Keratinocyte (primary cell): ENCODE results near the gene DOC2A. TPM values are rescaled to one million over a fixed set of nuclear protein-coding genes. Genes with fewer than 3 reads are reported as not detected.

Experiments used
- DNase-seq: peaks from one replicate; pipeline ENCODE4 v3.0.0-alpha.2; 2011; ENCODE audit warnings: low read depth, missing footprints, low spot score
- FAIRE-seq: peaks from 2 replicates; lab custom pipeline; 2011; peaks lifted over from hg19 to GRCh38; lab: Jason Lieb, UNC
- H2AFZ ChIP-seq: 2 replicates; pipeline ENCODE4 v1.6.0; 2012; ENCODE audit warnings: low read length, control low read depth, inconsistent platforms; ENCODE audit not compliant: control insufficient read depth
- H3K27ac ChIP-seq: 2 replicates; pipeline ENCODE4 v1.5.1; 2011; ENCODE audit warnings: low read length; ENCODE audit not compliant: control insufficient read depth, insufficient read depth
- H3K27me3 ChIP-seq: 3 replicates; pipeline ENCODE4 v1.6.0; 2011; ENCODE audit warnings: low read length; ENCODE audit not compliant: control insufficient read depth, insufficient read depth; ENCODE audit errors: extremely low read depth
- H3K36me3 ChIP-seq, 2 experiments: 2 replicates in 1 of 2; 3 replicates in 1 of 2; pipeline ENCODE4 v1.5.1; 2011; ENCODE audit warnings: low read length in 2 of 2, mild to moderate bottlenecking in 1 of 2; ENCODE audit not compliant: control insufficient read depth in 2 of 2, insufficient read depth in 2 of 2; ENCODE audit errors: extremely low read depth in 1 of 2
- H3K4me1 ChIP-seq: 3 replicates; pipeline ENCODE4 v1.5.1; 2011; ENCODE audit warnings: low read length; ENCODE audit not compliant: control insufficient read depth, insufficient read depth; ENCODE audit errors: extremely low read depth
- H3K4me2 ChIP-seq: 3 replicates; pipeline ENCODE4 v1.6.0; 2011; ENCODE audit warnings: low read depth, low read length; ENCODE audit not compliant: control insufficient read depth, insufficient read depth; ENCODE audit errors: extremely low read depth
- H3K4me3 ChIP-seq, 3 experiments: fragments of 200-600 bp in 1 of 3; sonication (generic) in 1 of 3; 2 replicates in 2 of 3; 3 replicates in 1 of 3; pipeline ENCODE4 v1.5.1; 2011 to 2016; ENCODE audit warnings: low read length in 3 of 3, mild to moderate bottlenecking in 3 of 3, control low read depth in 2 of 3, inconsistent platforms in 1 of 3, low read depth in 1 of 3, mixed read lengths in 1 of 3, mixed run types in 1 of 3, moderate library complexity in 1 of 3; ENCODE audit not compliant: control insufficient read depth in 2 of 3, insufficient read depth in 2 of 3; ENCODE audit errors: extremely low read depth in 1 of 3
- H3K79me2 ChIP-seq: 2 replicates; pipeline ENCODE4 v1.6.0; 2012; ENCODE audit warnings: low read length; ENCODE audit not compliant: control insufficient read depth, insufficient read depth
- H3K9ac ChIP-seq: 3 replicates; pipeline ENCODE4 v1.6.0; 2011; ENCODE audit warnings: low read length; ENCODE audit not compliant: control insufficient read depth, insufficient read depth; ENCODE audit errors: extremely low read depth
- H3K9me1 ChIP-seq: 3 replicates; pipeline ENCODE4 v1.6.0; 2011; ENCODE audit warnings: low read length; ENCODE audit not compliant: control insufficient read depth, insufficient read depth; ENCODE audit errors: extremely low read depth
- H3K9me3 ChIP-seq: 2 replicates; pipeline ENCODE4 v1.5.1; 2012; ENCODE audit warnings: low read depth, low read length; ENCODE audit not compliant: control insufficient read depth
- H4K20me1 ChIP-seq: 3 replicates; pipeline ENCODE4 v1.6.0; 2011; ENCODE audit warnings: low read length; ENCODE audit not compliant: control insufficient read depth, insufficient read depth; ENCODE audit errors: extremely low read depth
- EZH2 ChIP-seq: IDR thresholded peaks from one replicate; pipeline ENCODE4 v1.6.1; 2012; ENCODE audit warnings: inconsistent platforms, mild to moderate bottlenecking, low read length, moderate library complexity
- dilution Hi-C: fragments of 300-500 bp; cut with MboI; formaldehyde crosslinking; loops from one replicate; pipeline ENCODE4 v1.7.0; 2020; ENCODE audit warnings: low sequenced_read_pairs; ENCODE audit not compliant: extremely low pct_ligation_motif_present
- polyA plus RNA-seq, 5 experiments: library from polyadenylated mRNA; depleted of rRNA in 3 of 5; stranded (reverse) in 3 of 5; stranded (forward) in 1 of 5; unstranded in 1 of 5; fragments of >200 nt; gene quantifications; 1 replicate in 1 of 5; 2 replicates in 3 of 5; 3 replicates in 1 of 5; pipeline versions ENCODE4 v1.2.1 to v1.2.3, GENCODE V29; 2011 to 2012; ENCODE audit warnings: missing spikeins in 2 of 5, low read depth in 1 of 5, low replicate concordance in 1 of 5
- TF ChIP-seq, protein P1 (sequence below), 3 experiments: IDR thresholded peaks in 1 of 3; conservative IDR thresholded peaks in 1 of 3; optimal IDR thresholded peaks in 1 of 3; 2 replicates in 2 of 3; 3 replicates in 1 of 3; pipeline versions ENCODE3 to v1.5.1; 2011; ENCODE audit warnings: low read length in 3 of 3, mild to moderate bottlenecking in 3 of 3, moderate library complexity in 2 of 3, control low read depth in 1 of 3, inconsistent platforms in 1 of 3; ENCODE audit not compliant: insufficient read depth in 2 of 3; ENCODE audit errors: extremely low read depth in 1 of 3

The DOC2A gene
- polyA plus RNA-seq, 1 donor (not counting 4 experiments of a cell fraction or from before 2014, with no cell fraction given), result 0.26 TPM

DNA sequence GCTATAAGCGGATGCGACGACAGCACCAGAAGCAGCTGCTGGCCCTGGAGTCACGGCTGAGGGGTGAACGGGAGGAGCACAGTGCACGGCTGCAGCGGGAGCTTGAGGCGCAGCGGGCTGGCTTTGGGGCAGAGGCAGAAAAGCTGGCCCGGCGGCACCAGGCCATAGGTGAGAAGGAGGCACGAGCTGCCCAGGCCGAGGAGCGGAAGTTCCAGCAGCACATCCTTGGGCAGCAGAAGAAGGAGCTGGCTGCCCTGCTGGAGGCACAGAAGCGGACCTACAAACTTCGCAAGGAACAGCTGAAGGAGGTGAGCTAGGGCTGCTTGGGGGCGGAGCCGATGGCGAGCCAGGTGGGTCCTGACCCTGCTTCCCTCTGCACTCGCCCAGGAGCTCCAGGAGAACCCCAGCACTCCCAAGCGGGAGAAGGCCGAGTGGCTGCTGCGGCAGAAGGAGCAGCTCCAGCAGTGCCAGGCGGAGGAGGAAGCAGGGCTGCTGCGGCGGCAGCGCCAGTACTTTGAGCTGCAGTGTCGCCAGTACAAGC is 25.5 kb downstream of the DOC2A start:
- H3K4me1 ChIP-seq, result no peaks in the 10 kb centered on the region
- TF ChIP-seq, protein P1, sequence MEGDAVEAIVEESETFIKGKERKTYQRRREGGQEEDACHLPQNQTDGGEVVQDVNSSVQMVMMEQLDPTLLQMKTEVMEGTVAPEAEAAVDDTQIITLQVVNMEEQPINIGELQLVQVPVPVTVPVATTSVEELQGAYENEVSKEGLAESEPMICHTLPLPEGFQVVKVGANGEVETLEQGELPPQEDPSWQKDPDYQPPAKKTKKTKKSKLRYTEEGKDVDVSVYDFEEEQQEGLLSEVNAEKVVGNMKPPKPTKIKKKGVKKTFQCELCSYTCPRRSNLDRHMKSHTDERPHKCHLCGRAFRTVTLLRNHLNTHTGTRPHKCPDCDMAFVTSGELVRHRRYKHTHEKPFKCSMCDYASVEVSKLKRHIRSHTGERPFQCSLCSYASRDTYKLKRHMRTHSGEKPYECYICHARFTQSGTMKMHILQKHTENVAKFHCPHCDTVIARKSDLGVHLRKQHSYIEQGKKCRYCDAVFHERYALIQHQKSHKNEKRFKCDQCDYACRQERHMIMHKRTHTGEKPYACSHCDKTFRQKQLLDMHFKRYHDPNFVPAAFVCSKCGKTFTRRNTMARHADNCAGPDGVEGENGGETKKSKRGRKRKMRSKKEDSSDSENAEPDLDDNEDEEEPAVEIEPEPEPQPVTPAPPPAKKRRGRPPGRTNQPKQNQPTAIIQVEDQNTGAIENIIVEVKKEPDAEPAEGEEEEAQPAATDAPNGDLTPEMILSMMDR (optimal IDR thresholded peaks at IDR 0.05 in 1 of 3, IDR thresholded peaks at IDR 0.05 in 1 of 3, conservative IDR thresholded peaks at IDR 0.05 in 1 of 3; ENCODE audit: extremely low read depth in 1 of 3, insufficient read depth in 2 of 3, low read length in 3 of 3), result no peak
- TF ChIP-seq EZH2, result no peak
- H3K4me2 ChIP-seq, result no peak overlapping the region
- H3K9ac ChIP-seq, result no peak overlapping the region
- no peak overlapping the region for H2AFZ ChIP-seq
- no peaks in the 10 kb centered on the region for H3K27me3 ChIP-seq
- H3K27ac ChIP-seq, result no peak overlapping the region
- no peaks in the 10 kb centered on the region for H3K9me1 ChIP-seq
- dilution Hi-C loops, result no loop called here
- no peaks in the 10 kb centered on the region for H3K79me2 ChIP-seq
- FAIRE-seq (no peak), DNase-seq (no peak)
- H3K36me3 ChIP-seq, result peaks cover 49 to 63% of the 10 kb centered on the region in 2 experiments
- no peaks in the 10 kb centered on the region for H4K20me1 ChIP-seq
- H3K9me3 ChIP-seq, result no peaks in the 10 kb centered on the region
- no peak overlapping the region for H3K4me3 ChIP-seq

DNA sequence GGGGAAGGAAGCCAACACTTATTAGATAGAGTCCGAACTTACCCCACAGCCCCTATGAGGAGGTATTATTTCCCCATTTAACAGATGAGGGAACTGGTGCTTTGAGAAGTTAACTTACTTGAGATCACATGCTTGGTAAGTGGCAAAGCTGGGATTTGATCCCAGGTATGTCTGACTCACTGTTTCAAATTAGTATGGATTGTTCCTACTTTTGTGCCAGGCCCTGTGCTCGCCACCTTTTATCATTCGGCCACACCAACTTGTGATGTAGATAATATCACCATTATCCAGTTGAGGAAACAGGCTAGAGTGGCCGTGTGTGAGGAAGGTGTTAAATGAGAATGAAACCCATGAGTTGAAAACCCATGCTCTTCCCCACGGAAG is 26.1 kb downstream of the DOC2A start:
- Histone ChIP-seq H3K4me3 (no peak overlapping the region), H3K9me3 (no peaks in the 10 kb centered on the region), H3K36me3 (peaks cover 55 to 64% of the 10 kb centered on the region in 2 experiments), H2AFZ (no peak overlapping the region), H3K4me1 (no peaks in the 10 kb centered on the region), H4K20me1 (no peaks in the 10 kb centered on the region), H3K9me1 (no peaks in the 10 kb centered on the region), H3K79me2 (no peaks in the 10 kb centered on the region), H3K4me2 (no peak overlapping the region), H3K9ac (no peak overlapping the region), H3K27ac (no peak overlapping the region), H3K27me3 (no peaks in the 10 kb centered on the region)
- no peak for DNase-seq
- no peak for FAIRE-seq
- dilution Hi-C loops, result no loop called here
- TF ChIP-seq, protein P1 (optimal IDR thresholded peaks at IDR 0.05 in 1 of 3, IDR thresholded peaks at IDR 0.05 in 1 of 3, conservative IDR thresholded peaks at IDR 0.05 in 1 of 3; ENCODE audit: extremely low read depth in 1 of 3, insufficient read depth in 2 of 3, low read length in 3 of 3), result no peak
- no peak for TF ChIP-seq EZH2
